Measurements from ENCODE around the gene DPYD. TPM values are rescaled to one million over a fixed set of nuclear protein-coding genes. Genes with fewer than 3 reads are reported as not detected.
A peak's percentile ranks its signal among the peaks of the same experiment; 100 is the strongest.

DPYD gene
- total RNA-seq, 1 donor from 2014 or later = 11.3 TPM

GRCh38 chr1:97844552-97845089 lies 76.2 kb downstream of the DPYD start:
- DNase-seq (ENCODE audit: low read depth) = no peak

- DNase-seq (ENCODE audit: low read depth) = no peak
Observed at GRCh38 chr1:97841338-97841737, 79.5 kb downstream of the DPYD start.

GRCh38 chr1:97837161-97837560 lies 83.7 kb downstream of the DPYD start:
- no peak for DNase-seq (ENCODE audit: low read depth)

- no peak for DNase-seq (ENCODE audit: low read depth)
Observed at GRCh38 chr1:97834899-97835298, 85.9 kb downstream of the DPYD start.

GRCh38 chr1:97833881-97834280 lies 87.0 kb downstream of the DPYD start:
- DNase-seq (ENCODE audit: low read depth) = no peak

- peak; percentile 78 for DNase-seq (ENCODE audit: low read depth)
Observed at GRCh38 chr1:97832481-97832880, 88.4 kb downstream of the DPYD start.

- no peak for DNase-seq (ENCODE audit: low read depth)
Observed at GRCh38 chr1:97827887-97828286, 92.9 kb downstream of the DPYD start.

- DNase-seq (ENCODE audit: low read depth) = no peak
Observed at GRCh38 chr1:97826820-97827219, 94.0 kb downstream of the DPYD start.

GRCh38 chr1:97824624-97825023 lies 96.2 kb downstream of the DPYD start:
- no peak for DNase-seq (ENCODE audit: low read depth)

- no peak for DNase-seq (ENCODE audit: low read depth)
Observed at GRCh38 chr1:97824200-97824599, 96.6 kb downstream of the DPYD start.

- peak; percentile 33 for DNase-seq (ENCODE audit: low read depth)
Observed at GRCh38 chr1:97820470-97821188, 100.2 kb downstream of the DPYD start.

GRCh38 chr1:97816927-97817326 lies 103.9 kb downstream of the DPYD start:
- DNase-seq (ENCODE audit: low read depth) = no peak

- no peak for DNase-seq (ENCODE audit: low read depth)
Observed at GRCh38 chr1:97814804-97815203, 106.0 kb downstream of the DPYD start.

- no peak for DNase-seq (ENCODE audit: low read depth)
Observed at GRCh38 chr1:97814121-97814520, 106.7 kb downstream of the DPYD start.

GRCh38 chr1:97812076-97812475 lies 108.8 kb downstream of the DPYD start:
- DNase-seq (ENCODE audit: low read depth) = no peak

- no peak for DNase-seq (ENCODE audit: low read depth)
Observed at GRCh38 chr1:97806996-97807520, 113.8 kb downstream of the DPYD start.

- DNase-seq (ENCODE audit: low read depth) = peak; percentile 9
Observed at GRCh38 chr1:97806326-97806725, 114.5 kb downstream of the DPYD start.

GRCh38 chr1:97805093-97805492 lies 115.7 kb downstream of the DPYD start:
- no peak for DNase-seq (ENCODE audit: low read depth)

GRCh38 chr1:97803026-97803425 lies 117.8 kb downstream of the DPYD start:
- no peak for DNase-seq (ENCODE audit: low read depth)

- DNase-seq (ENCODE audit: low read depth) = no peak
Observed at GRCh38 chr1:97802011-97802410, 118.8 kb downstream of the DPYD start.

GRCh38 chr1:97797403-97798183 lies 123.2 kb downstream of the DPYD start:
- DNase-seq (ENCODE audit: low read depth) = peak; percentile 16

GRCh38 chr1:97796711-97797110 lies 124.1 kb downstream of the DPYD start:
- DNase-seq (ENCODE audit: low read depth) = no peak

All from myocyte (in vitro differentiated cells).